Stromal cell of bone marrow (primary cell): ENCODE measurements around the gene LCE5A.
"Not testable (repeated sequence)": the region's sequence is repeated elsewhere in the genome, so short reads cannot be mapped to it uniquely, and the experiment has no call there.

ENCODE experiments used
- DNase-seq: peaks from one replicate; pipeline ENCODE4 v3.0.0-alpha.2; 2012; ENCODE audit warnings: low read depth

LCE5A gene, protein sequence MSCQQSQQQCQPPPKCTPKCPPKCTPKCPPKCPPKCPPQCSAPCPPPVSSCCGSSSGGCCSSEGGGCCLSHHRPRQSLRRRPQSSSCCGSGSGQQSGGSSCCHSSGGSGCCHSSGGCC

DNA sequence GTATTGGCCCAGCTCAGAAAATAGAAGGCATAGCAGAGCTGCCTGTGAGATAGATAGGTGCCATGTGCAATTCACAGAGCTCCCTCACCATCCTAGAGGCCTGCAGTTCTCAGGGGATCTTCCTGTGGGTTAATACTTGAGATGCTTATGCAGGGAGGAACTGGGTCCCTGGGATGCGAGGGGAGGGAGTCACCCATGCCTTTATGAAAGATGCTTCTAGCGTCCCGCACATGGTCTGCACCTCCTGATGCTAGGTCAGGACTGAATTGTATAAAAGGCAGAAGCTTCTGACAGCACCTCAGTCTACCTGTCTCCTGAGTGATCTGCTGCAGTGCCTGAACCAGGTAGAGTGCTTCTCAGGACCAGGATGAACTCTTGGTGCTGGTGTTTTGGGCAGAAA, at the start of gene LCE5A:
Gene LCE5A, plus strand, starts transcription at position 301 of the 400 bp plus-strand sequence. CDS start 732 bp downstream, outside the sequence.
- DNase-seq, result no peak

DNA sequence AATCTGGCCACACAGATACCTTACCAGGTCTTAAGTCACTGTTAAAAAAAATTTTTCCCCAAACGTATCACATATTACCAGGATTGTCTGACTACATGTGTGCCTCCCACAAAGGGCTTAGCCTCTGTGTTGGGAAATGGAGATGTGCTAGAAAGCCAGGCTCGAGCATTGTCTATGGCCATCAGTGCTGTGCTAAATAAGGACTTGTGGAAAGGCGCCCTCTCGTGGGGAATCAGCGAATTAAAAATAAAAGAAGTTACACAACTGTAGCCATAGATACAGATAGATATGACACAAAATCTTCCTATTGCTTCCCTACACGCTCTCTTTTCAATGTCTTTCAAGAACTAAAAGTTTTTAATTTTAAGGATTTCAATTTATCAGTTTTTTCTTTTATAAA, 49.1 kb upstream of the LCE5A start:
- peak; percentile 57 for DNase-seq

DNA sequence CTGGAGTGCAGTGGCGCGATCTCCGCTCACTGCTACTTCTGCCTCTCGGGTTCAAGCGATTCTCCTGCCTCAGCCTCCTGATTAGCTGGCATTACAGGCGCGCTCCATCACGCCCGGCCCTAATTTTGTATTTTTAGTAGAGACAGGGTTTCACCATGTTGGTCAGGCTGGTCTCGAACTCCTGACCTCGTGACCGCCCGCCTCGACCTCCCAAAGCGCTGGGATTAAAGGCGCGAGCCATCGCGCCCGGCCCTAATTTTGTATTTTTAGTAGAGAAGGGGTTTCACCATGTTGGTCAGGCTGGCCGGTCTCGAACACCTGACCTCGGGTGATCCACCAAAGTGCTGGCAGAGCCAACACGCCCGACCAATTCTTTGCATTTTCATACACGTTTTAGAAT, 48.0 kb upstream of the LCE5A start:
- no peak for DNase-seq

DNA sequence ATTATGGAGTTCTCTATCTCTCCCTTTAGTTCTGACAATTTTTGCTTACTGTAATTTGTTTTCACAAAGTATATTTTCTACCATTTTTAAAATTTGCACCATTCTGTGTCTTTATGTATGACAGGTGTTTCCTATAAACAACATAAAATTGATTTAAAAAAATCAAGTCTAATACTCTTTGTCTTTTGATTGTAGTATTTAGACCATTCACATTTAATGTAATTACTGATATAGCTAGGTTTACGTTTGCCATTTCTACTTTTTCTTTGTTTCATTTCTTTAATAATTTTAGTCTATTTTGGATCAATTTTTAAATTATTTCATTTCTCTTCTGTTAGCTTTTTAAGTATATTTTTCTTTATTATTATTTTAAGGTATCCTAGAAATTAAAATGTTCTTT, 44.4 kb upstream of the LCE5A start:
- DNase-seq, result no peak

DNA sequence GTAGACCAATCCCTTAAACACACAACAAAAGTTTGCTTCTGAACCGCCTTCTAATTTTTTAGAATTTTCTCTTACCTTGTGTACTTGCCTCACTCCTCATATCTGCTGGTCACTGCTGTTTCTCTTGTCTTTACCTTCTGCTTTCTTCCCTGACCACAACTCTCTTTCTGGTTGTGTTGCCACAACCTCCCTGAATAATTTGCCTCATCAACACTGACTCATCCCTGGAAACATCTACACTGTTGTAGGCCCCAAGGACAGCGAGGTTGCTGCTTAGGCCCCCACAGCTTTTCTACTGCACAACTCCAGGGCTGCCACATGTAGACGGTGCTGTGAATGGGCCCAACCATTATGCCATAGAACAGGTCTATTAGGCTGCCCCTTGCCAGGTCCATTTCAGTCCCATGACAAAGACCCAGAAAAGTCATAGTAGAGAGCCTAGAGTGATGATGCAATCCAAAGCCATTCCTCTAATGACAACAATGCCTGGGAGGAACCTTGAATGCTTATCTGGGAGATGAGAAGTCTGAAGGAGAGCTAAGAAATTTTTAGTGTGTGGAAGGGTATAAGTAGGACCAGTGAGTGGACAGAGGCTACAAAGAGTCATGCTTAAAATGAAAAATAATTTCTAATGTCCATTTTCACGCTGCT, 36.6 kb upstream of the LCE5A start:
- peak; percentile 13 for DNase-seq

DNA sequence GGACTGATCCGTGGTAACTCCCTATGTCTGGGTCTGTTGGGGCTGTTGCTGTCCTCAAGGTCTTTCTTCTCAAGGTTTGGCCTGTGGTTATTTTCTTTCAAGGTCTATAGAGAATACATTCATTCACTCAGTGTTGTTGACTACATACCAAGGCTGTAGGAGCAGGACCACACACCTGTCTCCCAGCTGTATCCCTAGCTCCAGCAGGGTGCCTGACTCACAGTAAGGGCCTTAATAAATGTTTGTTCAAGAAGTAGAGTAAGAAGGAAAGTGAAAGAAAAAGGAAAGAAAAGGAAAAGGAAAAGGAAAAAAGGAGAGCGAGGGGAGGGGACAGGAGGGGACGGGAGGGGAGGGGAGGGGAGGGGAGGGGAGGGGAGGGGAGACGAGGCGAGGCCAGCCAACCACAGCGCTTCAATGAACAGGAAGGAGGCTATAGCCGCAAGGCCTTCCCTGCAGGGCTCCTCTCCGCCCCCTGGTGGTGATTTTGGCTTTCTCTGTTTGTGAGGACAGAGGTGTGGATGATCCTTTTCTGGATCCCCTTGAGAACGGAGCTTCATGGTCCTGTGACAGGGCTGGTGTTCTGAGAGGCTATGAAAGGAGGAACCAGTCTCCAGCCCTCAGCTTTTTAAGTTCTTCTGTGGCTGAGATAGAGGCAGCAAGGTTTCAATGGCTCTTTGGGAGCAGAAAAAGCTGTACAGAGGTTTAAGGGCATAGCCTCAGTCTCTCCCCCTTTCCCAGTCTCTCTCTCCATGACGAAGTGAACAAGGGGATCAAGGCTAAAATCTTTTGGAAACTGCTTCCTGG, 30.6 kb upstream of the LCE5A start:
- no peak for DNase-seq

DNA sequence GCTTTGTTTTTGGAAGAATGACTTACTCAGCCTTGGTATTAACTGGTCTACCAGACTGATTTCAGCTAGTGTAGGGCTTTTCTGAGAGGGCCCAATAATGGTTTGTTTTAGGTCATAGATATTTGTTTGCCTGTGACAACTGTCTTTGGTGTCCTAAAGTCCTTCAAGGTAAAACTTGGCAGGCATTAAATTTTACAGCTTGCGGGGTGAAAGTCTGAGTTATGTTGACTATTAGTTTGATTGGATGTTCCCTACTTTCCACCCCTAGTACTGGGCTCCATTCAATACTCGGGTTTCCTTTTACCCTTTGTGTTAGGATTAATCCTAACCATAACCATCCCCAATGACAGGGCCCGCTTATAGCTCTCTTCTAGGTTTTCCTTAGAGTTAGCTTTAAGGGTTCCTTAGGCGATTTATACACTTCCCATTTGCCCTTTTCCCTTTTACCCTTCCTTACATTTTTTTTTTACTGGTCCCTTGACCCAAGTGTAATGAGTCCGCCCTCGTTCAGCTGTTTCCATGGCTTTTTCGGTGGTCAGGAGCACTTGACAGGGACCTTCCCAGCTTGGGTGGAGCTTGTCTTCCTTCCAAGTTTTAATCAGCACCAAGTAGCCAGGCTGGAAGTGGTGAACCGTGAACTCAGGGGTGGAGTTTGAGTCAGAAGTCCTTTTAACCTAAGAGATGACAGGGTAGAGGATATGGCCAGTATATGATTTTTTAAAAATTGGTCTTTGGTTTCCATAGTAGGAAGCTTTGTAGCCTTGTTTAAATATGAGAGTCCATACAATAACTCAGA, 28.5 kb upstream of the LCE5A start:
- no peak for DNase-seq

DNA sequence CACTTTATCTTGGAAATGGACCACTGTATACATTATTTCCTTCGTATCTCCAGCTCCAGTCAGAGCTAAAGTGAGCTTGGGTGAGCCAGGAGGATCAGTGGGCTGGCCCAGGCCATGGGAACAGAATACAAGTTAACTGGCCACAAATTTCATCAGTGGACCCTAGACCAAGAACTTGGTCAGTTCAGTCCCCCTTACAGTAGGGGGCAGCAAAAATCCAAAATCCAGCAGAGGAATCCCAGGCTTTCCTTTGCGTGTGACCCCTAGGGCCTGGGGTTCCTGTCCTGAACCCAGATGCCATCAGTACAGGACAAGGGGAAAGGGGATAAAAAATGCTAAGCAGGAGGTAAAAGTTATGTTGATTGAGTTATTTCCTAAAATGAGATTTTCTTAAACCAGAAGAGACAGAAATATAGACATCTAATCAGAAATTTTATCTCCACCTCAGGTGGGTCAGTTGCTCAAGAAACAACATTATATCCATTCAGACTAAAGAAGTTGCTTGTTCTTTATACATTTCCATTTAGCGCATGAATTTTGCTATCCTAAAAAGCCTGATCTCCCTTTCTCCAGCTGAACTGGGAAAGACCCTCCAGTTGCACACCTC, 24.1 kb upstream of the LCE5A start:
- no peak for DNase-seq

DNA sequence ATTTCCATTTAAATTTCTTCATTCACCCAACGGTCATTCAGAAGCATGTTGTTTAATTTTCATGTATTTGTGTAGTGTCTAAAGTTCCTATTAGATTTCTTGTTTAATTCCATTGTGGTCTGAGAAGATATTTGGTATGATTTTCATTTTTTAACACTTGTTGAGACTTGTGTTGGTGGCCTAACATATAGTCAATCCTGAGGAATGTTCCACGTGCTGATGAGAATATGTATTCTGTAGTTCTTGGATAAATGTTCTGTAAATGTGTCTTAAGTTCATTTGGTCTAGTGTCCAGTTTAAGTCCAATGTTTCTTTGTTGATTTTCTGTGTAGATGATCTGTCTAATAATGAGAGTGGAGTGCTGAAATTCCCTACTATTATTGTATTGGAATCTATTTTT, 22.7 kb upstream of the LCE5A start:
- no peak for DNase-seq

DNA sequence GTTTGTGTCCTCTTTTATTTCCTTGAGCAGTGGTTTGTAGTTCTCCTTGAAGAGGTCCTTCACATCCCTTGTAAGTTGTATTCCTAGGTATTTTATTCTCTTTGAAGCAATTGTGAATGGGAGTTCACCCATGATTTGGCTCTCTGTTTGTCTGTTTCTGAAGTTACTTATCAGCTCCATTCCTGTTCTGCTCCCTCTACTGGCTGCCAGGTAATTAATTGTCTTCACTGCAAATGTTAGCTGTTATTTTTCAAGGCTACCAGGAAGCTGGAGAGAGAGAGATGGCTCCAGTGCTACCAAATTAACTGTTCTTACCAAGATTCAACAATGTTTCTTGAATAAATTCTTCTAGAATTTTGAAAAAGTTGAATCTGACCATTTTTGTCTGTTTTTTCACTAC, 19.1 kb upstream of the LCE5A start:
- DNase-seq, result not testable (repeated sequence)

DNA sequence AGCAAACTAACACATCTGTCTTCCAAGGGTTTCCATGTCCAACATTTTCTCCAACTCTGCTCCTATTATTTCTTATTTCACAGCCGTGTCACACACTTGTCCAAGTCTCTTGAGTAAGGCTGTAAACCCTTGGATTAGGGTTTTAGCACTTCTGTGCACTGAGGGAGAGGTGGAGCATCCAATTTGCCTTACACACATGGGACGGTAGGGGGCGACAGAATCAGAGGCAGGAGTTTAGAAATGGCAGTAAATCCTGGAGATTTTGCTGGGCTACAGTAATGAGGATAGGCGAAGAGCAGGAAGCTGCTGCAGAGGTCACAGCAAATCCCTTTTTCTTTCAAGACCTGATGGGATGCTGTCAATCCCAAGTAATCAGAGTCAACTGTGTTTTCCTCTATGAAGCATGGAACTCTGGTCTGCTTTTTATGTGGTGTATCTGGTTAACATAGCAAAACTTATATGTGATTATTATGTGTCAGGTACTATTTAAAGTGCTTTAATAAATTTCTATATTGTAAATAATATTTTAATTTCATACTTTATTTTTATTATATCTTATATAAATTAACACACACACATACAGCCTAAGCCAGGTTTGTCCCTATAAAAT, 15.4 kb upstream of the LCE5A start:
- no peak for DNase-seq

DNA sequence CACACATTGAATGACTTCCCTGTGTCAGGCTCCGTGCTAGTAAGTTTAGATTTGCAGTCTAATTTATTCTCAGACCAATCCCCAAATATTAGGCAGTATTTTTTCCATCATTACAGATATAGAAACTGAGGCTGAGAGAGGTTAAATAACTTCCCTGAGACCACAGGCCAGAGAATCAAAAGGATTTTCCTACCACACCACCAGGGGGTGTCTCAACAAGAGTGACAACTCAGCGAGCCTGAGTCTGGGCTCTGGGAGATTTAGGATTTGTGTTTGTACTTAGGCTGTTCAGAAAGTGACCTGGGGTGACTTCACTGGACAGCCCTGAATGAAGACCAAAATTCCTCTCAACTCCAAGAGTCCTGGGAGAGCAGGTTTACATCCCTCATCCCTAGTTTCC, 13.3 kb upstream of the LCE5A start:
- DNase-seq, result no peak

DNA sequence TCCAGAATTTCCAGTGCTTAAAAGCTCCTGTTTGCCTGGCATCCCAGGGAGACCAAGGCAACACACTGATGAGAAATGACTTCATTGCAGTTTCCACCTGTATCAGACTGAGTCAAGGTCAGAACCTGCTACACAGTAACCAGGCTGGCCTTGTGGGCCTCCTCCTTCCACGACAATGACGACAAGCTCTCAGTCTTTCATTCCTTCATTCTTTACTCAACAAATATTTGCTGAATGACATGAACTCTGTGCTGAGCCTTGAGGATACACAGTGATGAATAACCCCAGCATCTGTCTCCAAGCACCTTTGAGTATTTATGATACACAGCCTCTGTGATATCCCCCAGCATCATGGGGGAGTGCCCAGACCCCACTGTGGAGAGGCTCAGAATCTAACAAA, 8.9 kb upstream of the LCE5A start:
- no peak for DNase-seq

DNA sequence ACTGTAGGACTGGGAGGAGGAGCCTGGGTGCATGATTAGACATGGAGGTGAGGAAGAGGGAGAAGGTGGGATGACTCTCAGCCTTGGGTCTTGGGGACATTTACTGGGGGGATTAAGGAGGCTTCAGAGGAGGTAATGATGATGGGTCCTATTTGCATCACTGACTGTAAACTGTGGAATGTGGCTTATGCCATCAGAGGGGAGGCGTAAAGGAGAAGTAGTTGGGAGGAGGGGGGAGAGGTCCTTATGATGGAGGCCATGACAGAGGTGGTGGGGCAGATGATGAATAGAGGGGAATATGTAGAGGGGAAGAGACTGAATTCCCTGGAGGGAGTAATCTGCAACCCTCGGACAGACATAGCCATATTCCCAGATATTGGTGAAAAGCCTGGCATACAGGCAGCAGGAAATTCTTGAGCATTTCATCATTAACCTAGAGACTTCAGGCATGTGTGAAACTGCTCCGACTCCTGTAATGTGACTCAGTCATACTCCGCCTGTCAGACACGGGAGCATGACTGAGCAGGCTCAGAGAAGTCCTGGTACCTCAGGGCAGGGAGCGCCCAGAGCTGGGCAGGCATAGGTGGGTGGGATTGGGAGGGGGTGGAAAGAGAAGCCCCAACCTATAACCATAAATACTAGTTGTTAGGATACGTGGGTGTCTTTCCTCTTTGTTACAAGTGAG, 8.0 kb upstream of the LCE5A start:
- no peak for DNase-seq

DNA sequence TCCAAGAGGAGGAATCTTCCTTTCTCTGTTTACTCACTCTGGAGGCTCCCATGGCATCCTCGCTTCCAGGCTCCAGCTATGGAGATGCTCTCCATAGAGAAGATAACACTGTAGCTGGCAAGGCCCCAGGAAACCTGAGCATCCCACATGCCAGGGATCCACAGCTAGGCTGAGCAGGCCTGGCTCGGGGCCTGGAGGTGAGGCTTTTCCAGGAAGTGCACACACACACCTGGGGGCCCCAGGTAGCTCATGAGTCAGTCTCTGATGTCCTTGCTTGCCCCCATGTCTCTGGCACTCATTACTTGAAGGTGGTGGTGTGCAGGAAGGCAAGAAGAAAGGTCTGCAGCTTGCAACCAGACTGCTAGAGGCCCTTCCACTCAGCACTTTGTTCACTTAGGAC, 5.5 kb upstream of the LCE5A start:
- no peak for DNase-seq

DNA sequence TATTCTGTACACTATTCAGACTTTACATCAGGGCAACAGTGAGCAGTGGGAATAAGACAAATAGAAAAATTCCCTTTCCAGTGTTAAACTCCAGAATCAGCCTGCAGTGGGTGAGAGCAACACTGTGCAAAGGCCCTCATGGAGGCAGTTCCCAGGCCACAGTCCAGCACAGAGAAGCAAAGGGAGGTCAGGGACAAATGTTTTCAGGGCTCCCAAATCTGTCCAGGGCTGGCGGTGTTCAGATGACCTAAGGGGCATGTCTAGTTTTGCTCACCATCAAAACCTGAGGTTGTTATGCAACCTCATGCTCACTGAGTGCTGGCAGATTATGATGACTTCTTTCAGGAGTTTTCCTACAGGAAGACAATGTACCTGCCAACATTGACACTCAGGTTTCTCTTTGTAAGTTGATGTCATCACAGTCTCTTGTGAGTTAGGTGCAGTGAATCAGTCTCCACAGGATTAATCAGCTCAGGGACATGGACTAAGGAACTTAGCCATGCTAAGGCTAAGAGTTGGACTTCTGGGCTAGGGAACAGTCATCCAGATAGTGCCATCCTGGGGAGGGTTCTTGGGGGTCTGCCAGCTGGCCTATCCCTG, 3.6 kb upstream of the LCE5A start:
- DNase-seq, result no peak

DNA sequence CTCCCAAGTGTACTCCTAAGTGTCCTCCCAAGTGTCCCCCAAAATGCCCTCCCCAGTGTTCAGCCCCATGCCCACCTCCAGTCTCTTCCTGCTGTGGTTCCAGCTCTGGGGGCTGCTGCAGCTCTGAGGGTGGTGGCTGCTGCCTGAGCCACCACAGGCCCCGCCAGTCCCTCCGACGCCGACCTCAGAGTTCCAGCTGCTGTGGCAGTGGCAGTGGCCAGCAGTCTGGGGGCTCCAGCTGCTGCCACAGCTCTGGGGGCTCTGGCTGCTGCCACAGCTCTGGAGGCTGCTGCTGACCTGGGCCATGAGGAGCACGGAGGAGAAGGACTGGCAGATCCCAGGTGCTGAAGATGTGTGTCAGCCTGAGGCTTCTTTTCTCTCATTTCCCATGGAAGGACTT, 993 bp downstream of the LCE5A start:
- no peak for DNase-seq

DNA sequence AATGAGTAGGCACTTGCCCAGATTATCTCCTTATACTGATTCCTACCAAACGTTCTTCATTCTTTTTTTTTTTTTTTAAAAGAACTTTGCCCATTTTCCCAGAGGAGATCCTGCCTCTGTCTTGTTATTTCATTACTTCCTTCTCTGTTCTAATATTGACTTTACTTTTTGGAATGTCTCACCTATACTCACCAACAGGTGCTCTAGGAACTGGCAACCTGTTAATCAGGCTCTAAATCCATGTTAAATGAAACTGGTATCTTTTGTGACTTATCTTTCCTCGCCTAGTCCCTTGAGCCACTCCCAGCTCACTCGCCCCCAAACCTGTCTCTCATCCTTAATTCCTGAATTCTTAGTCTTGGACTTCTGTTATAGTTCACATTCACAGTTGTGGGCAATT, 2.5 kb downstream of the LCE5A start:
- no peak for DNase-seq

DNA sequence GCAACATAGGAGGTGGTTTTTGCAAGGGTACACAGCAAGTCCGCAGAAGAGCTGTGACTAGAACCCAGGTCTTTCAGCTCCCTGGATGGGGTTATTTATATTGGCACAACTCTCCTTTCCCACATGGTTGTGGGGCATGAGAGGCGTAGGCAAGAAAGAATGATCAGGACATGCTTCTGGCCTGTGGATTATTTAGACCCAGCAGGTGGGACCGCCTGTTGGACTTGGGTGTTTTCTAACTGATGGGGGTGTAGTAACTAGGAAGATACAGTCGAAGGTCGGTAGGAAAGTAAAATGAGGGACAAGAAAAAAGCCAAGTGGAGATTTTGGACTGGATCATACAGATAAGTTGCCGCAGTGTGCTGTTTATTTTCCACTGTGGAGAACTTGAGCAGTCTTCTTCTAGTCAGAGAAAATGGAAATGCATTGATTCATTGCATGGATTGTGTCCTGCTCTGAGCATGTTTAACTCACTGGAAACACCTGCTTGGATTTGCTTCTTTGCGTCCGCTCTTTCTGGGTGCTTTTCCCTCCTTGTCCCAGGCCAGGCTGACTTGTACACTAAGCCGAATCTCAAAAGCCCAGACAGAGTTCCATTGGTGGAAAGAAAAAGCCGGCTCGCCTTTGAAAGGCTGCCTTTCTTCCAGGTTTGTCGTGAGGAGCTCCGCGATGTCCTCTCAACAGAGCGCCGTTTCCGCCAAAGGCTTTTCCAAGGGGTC, 4.3 kb downstream of the LCE5A start:
- no peak for DNase-seq

DNA sequence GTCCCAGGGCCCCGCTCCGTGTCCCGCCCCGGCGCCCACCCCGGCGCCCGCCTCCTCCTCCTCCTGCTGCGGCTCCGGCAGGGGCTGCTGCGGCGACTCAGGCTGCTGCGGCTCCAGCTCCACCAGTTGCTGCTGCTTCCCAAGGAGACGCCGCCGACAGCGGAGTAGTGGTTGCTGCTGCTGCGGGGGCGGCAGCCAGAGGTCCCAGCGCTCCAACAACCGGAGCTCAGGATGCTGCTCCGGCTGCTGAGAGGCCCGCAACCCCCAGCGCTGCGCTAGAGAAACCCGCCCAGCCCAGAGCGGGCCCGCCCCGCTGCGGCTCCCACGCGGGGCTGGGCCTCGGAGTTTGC, 4.8 kb downstream of the LCE5A start:
- no peak for DNase-seq
